GM18909 (cell line): ENCODE measurements around the gene SHLD2.
A peak's percentile ranks its signal among the peaks of the same experiment; 100 is the strongest.
"Not testable (repeated sequence)": the region's sequence is repeated elsewhere in the genome, so short reads cannot be mapped to it uniquely, and the experiment has no call there.

ENCODE experiments used
- ATAC-seq: cut with Tn5 transposase; IDR thresholded peaks from one replicate; pipeline ENCODE4 v1.9.1; 2021; ENCODE audit warnings: mild to moderate bottlenecking; ENCODE audit not compliant: unreplicated experiment, poor library complexity

Gene SHLD2

DNA sequence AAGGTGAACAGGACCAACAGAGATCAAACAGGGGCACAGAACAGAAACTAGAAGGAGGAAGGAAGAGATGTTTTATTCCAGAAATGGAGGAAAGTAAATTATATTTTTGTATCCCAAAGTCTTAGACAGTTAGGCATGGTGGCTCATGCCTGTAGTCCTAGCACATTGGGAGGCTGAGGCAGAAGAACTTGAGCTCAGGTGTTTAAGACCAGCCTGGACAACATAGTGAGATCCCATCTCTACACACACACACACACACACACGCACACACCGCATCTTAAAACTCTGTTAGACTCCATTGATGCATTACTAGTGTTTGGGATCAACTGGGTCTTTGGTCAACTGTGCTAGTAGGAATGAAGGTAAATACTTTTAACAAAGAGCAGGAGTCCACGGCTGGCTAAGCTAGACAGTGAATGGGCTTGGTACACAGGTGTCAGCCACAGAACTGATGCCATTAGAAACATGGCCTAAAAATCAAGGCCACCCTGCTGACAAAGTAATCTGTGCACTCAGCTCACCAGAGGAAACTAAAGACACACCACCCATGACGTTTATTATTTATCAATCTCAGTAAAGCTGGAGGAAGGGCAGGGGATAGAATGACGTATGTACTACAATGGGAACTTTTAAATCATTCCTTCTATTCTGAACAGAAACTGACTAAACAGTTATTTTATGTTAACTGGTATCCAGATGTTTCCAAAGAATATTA lies 11.3 kb upstream of the SHLD2 start:
- peak; percentile 32 for ATAC-seq

DNA sequence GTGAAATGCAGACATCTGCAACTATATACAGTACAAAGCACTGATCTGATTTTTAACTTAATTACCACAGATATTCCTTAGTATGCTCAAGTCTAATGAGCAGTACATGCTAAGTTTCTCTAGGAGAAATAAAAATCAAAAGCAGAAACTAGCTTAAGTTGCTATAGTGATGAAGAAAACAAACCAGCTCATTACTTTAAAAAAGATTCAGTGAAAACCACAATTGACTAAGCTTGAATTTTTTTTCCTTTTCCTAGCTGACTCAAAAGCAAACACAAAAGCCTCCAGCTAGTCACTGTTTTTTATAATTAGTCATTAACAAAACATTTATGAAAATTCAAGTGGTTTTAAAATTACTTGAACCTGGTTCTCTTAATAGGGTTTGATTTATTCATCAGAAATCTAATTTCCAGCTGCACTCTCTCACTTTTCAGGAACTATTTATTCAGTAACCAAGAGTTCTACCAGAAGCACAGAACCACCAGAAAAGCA lies 10.7 kb upstream of the SHLD2 start:
- peak; percentile 71 for ATAC-seq

DNA sequence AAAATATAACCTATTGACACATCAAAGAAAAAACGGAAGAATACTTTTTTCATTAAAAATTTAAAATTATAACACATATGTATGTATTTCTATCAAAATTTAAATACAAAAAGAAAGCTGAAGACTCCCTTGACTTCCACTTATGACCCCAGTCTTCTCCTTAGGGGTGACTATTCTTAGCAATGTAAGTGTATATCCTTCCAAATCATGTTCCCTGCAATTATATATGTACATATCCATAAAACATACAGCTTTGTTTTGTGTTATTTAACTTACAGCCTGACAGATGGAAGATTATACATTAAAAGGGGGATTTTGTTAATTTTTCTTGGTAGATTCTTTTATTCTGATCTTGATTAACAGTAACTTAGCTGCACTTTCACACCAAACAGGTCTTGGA lies 9.5 kb upstream of the SHLD2 start:
- no peak for ATAC-seq

DNA sequence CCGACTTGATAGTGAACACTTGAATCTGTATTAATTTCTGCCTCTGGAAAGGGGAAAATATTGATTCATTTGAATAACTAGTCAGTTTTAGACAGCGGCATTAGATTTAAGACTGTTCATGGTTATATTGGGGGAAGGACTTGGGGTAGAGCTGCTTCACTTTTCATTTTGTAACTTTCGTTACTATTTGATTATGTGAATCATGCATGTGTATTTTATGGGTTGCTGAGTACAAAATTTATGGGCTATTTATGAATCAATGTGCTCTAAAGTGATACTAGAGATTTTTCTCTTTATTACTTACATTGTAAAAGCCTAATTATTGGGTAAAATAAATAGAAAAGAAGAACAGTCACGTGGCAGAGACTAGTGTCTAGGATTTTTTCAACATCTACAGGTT lies 5.3 kb upstream of the SHLD2 start:
- no peak for ATAC-seq

DNA sequence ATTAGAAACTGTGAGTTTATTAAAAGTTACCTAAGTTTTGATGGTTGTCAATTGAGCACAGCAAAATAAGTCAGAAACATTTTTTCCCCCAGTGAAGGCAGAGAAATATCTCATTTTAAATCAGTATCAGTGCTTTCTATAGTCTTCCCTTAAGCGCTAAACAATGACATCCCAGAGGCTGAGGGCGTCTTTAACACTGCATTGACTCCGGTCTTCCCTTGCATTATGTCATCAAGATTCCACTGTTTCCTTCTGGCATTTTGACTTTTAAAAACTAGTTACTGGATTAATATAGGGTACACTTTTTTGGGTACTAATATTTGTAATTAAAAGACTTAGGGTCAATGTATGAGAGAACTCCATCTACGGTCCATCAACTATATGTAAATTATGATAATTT lies 4.2 kb upstream of the SHLD2 start:
- ATAC-seq, result no peak

DNA sequence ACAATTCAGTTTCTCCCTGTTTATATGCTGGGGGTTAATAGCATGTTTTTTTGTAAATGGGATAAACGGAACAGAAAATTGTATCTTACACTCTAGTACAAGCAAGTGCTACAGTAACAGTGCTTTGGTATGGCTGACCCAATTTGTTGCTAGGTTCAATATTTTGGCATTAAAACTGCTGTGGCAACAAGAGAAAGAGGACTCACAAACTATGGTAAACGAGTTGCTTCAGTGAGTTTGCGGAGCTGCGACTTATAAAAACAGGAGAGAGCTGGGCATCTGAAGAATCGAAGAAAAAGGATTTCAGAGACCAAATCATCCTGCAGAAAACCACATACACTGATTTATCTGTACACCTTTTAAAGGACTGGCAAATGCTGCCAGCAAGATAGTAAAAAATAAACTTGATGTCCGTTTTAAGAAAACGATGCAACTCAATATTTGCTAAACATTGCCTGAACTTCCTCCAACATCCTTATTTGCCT lies 2.6 kb upstream of the SHLD2 start:
- ATAC-seq, result no peak

DNA sequence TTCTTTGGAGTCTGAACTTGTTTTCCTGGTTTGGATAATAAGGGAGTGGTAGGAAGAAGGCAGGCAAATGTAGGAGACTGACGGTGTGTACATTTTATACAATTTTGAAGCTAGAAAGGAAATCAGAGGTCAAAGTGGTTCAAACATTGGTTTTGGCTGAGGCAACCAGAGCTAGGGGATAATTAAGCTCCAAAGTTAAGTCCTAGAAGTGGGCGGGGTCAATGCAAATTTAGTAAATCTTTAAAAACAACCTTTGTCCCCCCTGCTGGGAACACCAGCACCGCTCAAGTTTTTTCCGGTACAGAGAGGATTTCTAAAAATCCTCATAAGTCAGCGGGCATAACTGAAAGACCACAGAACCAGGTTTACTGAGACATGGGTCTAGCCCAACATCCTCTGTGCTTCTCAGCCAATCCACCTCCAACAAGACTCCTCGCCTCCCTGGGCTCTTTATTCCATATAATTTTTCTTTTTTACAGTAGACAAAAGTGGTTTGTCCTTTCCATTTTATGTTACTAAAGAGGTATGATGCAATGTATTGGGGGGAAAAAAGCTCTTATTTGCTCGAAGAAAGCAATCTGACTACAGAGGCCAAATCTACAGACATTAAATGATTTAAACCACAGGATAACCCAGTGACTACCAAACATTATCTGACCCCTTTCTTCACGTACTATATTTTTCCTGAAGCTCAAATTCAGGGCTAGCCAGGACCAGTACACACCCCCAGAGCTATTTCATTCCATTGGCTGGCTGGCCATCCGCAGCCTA lies 2.0 kb upstream of the SHLD2 start:
- ATAC-seq, result no peak

DNA sequence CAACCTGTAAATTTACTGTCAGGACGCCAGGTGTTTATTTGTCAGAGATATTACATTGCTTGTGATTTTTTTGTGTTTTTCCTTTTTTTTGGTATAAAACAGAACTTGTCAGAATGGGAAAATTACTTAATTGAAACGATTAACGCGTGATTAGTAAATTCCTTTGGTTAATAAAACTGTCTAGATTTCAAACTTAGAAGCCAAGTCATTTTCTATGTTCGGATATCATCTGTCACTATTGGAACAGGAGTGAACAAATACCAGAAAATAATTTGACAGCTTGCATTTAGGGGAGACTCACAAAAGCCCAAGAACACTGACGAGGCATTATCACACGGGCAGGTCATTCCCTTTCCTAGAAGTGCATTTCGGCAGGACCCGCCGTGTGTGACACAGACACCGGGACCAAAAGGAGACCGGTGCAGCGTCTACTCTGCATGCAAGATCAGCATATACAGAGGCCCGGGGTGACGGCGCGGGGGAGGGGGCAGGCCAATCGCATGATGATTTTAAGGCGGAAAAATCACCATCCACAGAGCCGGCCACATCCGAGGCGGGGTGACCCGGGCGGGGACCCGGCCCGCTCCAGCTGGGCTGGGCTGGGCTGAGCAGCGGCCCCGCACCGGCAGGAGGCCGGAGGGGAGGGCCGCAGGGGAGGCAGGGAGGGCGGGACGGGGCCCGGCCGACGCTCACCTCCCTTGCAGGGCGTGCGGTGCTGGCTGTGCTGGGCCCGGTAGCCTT lies 1.2 kb upstream of the SHLD2 start:
- peak; percentile 28 for ATAC-seq

DNA sequence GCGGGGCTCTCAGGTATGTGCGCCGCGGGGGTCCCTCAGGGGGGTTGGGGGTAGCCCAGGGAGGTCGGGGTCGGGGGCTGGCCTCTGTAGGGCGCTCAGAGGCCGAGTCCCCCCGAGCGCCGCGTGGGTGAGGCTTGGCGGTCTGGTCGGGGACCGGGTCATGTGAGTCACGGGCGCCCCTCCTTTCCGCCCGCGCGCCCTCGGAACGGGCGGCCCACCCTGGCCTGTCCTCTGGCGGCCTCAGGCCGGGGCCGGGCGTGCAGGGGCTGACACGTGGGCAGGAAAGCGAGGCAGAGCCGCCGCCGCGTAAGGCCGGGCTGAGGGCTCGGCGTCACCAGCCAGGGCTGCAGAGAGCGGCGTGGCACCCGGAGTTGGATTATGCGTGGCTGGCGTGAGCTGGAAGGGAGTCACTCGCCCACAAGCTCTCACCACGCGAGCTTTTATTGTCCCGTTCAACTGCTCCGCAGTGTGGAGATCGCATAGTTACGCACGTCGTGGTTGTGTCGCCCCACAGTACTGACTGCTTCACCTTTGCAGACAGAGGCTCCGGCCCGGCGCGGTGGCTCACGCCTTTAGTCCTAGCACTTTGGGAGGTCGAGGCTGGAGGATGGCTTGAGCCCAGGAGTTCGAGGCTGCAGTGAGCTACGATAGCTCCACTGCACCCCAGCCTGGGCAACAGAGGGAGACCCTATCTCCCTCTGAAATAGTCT lies 385 bp downstream of the SHLD2 start:
- ATAC-seq, result peak; percentile 59

DNA sequence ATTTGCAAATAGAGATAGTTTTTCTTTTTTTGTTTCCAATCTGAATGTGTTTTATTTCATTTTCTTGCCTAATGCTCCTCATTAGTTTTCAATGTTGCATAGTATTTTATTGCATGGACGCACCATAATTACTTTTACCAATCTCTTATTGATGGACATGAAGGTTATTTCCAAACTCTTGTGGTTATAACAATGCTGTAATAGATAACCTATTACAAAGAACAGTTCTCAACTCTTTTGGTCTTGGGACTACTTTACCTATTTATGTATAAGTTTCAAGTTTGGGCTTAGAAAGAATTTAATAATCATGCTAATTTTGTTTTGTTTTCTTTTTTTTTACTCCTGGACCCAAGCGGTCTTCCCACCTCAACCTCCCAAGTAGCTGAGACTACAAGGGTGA lies 7.0 kb downstream of the SHLD2 start:
- ATAC-seq, result no peak

DNA sequence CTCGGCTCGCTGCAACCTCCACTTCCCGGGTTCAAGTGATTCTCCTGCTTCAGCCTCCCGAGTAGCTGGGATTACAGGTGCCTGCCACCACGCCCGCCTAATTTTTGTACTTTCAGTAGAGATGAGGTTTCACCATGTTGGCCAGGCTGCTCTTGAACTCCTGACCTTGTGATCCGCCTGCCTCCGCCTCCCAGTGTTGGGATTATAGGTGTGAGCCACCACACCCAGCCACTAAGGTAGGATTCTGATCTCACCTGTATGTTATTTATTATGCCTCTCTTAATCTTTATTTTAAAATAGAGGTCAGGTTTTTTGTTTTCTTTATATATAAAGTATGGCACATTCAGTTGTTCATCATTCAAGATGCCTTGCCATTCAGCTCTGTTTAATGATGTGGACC lies 9.7 kb downstream of the SHLD2 start:
- not testable (repeated sequence) for ATAC-seq

DNA sequence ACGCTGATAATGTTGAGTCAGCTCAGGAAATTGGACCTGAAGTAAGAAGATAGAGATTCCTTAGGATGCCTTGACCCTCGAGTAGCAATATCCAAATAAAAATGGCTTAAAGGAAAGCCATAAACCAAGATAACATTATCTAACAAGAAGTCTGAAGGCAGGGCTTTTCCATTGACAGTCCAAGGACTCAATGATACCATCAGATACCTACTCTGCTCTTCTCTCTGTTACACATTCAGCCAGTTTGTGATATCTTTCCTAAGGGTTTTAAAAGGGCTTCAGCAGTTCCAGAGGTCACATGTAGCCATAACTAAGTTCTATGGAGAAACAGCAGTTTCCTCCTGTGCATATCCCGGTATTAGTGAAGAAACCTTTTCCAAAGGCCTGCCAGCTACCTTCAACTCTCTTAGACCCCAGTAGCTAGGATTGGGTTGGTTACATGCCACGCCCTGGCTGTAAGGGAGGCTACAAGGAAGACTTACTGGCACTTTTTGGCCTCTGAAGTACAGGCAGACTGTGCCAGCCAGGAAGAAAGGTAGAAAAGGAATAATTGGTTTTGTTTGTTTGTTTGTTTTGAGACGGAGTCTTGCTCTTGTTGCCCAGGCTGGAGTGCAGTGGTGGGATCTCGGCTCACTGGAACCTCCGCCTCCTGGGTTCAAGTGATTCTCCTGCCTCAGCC lies 10.6 kb downstream of the SHLD2 start:
- no peak for ATAC-seq

DNA sequence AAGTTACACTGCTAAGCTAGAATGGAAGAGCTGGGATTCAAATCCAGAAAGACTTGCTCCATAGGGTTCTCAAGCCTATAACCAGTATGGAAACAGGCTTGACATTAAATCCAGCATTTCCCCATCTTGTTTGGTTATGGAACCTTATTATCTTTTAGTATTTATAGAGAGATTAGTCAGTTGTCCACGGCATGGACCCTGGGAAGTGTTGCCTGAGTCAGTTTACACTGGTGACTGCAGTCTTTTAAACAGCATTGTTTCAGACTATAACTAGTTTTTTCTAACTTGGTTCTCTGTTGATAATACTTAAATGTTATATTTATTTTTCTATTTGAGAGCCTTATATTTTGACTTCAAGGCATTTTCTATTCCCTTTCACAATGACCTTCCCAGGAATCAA lies 23.1 kb downstream of the SHLD2 start:
- not testable (repeated sequence) for ATAC-seq

DNA sequence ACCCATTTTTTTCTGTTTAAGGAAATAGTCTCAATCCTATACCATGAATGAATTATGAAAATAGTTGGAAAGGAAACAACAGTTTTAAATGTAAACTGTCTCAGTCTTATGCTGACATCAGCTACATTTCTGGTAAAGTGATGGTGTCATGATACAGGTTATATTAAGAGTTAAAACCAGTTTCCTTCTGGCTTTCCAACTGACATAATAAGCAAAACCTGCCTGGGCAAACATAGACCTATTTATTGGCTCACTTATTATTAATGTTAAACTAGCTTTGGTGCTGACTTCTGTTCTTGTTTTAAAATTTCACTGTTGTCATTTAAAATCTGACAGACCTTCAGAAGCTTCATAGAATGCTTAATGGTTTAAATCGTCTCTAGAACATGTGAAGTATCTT lies 24.0 kb downstream of the SHLD2 start:
- ATAC-seq, result not testable (repeated sequence)

DNA sequence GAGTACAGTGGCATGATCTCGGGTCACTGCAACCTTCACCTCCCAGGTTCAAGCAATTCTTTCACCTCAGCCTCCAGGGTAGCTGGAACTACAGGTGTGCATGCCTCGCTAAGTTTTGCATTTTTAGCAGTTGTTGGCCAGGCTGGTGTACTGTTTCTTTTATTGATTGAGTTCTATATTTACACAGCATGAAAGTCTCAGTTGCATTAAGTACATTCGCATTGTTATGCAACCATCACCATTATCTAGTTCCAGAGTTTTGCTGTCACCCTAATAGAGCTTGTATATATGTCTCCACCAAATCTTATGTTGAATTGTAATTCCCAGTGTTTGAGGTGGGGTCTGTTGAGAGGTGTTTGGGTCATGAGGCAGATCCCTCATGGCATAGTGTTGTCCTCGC lies 28.3 kb downstream of the SHLD2 start:
- ATAC-seq, result not testable (repeated sequence)

DNA sequence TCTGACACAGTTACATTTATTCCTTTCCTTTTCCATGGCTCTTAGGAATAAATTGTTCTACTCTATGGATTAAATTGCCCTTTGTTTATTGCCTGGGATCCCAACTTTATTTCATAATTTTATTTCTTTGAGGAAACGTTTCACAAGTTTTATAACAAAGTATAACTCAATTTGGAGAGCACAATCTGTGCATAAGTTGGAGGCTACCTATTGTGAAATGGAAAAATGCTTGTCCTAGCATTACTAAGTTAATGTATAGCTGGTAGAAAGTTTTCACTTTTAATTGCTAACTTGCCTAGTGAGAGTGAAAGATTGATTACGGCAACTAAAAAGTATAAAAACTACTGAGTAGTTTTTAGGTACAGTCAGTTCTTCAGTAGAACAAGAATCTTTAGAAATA lies 32.0 kb downstream of the SHLD2 start:
- ATAC-seq, result not testable (repeated sequence)

DNA sequence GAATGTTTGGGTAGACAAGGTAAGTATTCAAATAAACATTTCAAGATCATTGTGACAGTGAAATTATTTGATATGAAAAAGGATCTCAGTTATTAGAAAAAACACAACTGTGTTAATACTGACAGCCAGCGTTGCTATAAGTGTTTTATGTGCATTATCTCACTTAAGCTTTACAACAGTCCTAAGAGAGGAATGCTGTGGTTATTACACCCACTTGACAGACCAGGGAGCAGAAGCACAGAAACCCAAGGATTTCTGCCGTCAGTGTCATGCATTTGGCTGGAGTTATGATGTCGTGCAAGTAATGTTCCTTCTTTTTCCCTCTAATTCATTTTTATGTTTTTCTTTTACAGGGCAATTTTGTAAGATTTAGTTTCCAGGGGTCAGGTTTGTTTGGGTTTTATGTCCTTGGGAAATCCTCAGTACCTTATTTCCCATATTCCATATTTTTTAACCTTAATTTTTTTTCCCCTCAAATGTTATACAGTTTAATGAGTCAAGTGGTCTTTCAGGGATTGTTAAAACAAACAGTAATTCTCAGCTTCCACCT lies 32.7 kb downstream of the SHLD2 start:
- ATAC-seq, result not testable (repeated sequence)

DNA sequence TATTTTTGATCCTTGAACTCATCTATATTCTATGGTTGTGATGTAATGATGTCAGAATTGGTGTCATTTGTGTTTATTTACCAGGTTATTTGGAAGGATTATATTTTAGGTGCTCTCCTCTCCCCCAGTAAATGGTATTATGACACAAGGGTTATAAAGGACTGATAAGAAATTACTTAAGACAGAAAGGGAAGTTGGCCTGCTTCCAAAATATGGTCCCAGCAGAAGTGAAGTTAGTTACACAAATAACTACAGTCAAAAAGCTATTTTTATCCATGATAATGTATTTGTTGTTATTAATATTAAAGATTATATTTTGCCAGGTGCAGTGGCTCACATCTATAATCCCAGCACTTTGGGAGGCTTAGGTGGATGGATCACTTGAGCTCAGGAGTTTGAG lies 37.2 kb downstream of the SHLD2 start:
- ATAC-seq, result not testable (repeated sequence)

DNA sequence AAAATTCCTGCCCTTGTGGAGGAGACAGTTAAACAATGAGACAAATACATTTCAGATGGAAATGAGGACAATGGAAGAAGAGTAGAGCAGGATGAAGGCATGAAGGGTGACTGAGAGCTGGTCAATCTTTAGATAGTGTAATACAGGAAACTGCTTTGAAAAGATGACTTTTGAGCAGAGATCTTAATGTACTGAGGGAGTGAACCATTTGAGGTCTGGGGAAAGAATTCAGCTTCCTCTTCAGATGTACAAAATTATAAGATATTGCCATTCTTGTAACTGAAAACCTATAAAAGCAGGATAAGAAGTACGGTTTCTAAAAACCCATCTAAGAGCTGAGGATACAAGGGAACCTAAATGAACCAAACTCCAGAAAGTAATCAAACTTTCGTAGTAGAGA lies 38.9 kb downstream of the SHLD2 start:
- ATAC-seq, result not testable (repeated sequence)
